ENCODE results near the gene SEMA4F. TPM values are rescaled to one million over a fixed set of nuclear protein-coding genes. Genes with fewer than 3 reads are reported as not detected.

The SEMA4F gene
- polyA plus RNA-seq, 1 donor, result 2.9 TPM

GRCh38 chr2:74690571-74690970 lies 36.5 kb downstream of the SEMA4F start:
- no peaks in the 10 kb centered on the region for H3K36me3 ChIP-seq (ENCODE audit: control insufficient read depth, insufficient read depth, low read length)
- DNase-seq, result peak; percentile 22 to 32
- peaks cover 11% of the 10 kb centered on the region for H3K27me3 ChIP-seq (ENCODE audit: control insufficient read depth, insufficient read depth, low read length)
- H3K4me1 ChIP-seq (ENCODE audit: control insufficient read depth, insufficient read depth, low read length), result no peaks in the 10 kb centered on the region
- H3K9me3 ChIP-seq (ENCODE audit: control insufficient read depth, low read depth, low read length), result no peaks in the 10 kb centered on the region
- H3K27ac ChIP-seq (ENCODE audit: low read length), result no peak overlapping the region
- WGBS (ENCODE audit: insufficient coverage, low lambda C conversion rate), result 22% methylated on average over 3 of the region's 4 CpGs
- H3K4me3 ChIP-seq (ENCODE audit: low read length), result no peak overlapping the region

- Histone ChIP-seq H3K36me3 (ENCODE audit: control insufficient read depth, insufficient read depth, low read length) (no peaks in the 10 kb centered on the region), H3K27me3 (ENCODE audit: control insufficient read depth, insufficient read depth, low read length) (peaks cover 11% of the 10 kb centered on the region), H3K4me1 (ENCODE audit: control insufficient read depth, insufficient read depth, low read length) (no peaks in the 10 kb centered on the region), H3K27ac (ENCODE audit: low read length) (no peak overlapping the region), H3K4me3 (ENCODE audit: low read length) (no peak overlapping the region), H3K9me3 (ENCODE audit: control insufficient read depth, low read depth, low read length) (no peaks in the 10 kb centered on the region)
- no CpG with 5 or more reads among the region's 5 CpGs for WGBS (ENCODE audit: insufficient coverage, low lambda C conversion rate)
- DNase-seq, result no peak
Measured at GRCh38 chr2:74691929-74692328, 37.9 kb downstream of the SEMA4F start.

GRCh38 chr2:74693213-74693612 lies 39.2 kb downstream of the SEMA4F start:
- no peaks in the 10 kb centered on the region for H3K9me3 ChIP-seq (ENCODE audit: control insufficient read depth, low read depth, low read length)
- no peak overlapping the region for H3K27ac ChIP-seq (ENCODE audit: low read length)
- no peak overlapping the region for H3K4me3 ChIP-seq (ENCODE audit: low read length)
- no peaks in the 10 kb centered on the region for H3K36me3 ChIP-seq (ENCODE audit: control insufficient read depth, insufficient read depth, low read length)
- DNase-seq, result no peak
- H3K27me3 ChIP-seq (ENCODE audit: control insufficient read depth, insufficient read depth, low read length), result peaks cover 4% of the 10 kb centered on the region
- no peaks in the 10 kb centered on the region for H3K4me1 ChIP-seq (ENCODE audit: control insufficient read depth, insufficient read depth, low read length)

- Histone ChIP-seq H3K4me3 (ENCODE audit: low read length) (no peak overlapping the region), H3K9me3 (ENCODE audit: control insufficient read depth, low read depth, low read length) (no peaks in the 10 kb centered on the region), H3K27me3 (ENCODE audit: control insufficient read depth, insufficient read depth, low read length) (peaks cover 4% of the 10 kb centered on the region), H3K36me3 (ENCODE audit: control insufficient read depth, insufficient read depth, low read length) (no peaks in the 10 kb centered on the region), H3K4me1 (ENCODE audit: control insufficient read depth, insufficient read depth, low read length) (no peaks in the 10 kb centered on the region), H3K27ac (ENCODE audit: low read length) (no peak overlapping the region)
- WGBS (ENCODE audit: insufficient coverage, low lambda C conversion rate), result 14% methylated on average over 1 of the region's 1 CpG
- DNase-seq, result no peak
Measured at GRCh38 chr2:74693668-74694067, 39.6 kb downstream of the SEMA4F start.

GRCh38 chr2:74694281-74694680 lies 40.2 kb downstream of the SEMA4F start:
- H3K4me1 ChIP-seq (ENCODE audit: control insufficient read depth, insufficient read depth, low read length), result no peaks in the 10 kb centered on the region
- H3K4me3 ChIP-seq (ENCODE audit: low read length), result no peak overlapping the region
- H3K27ac ChIP-seq (ENCODE audit: low read length), result no peak overlapping the region
- peaks cover 4% of the 10 kb centered on the region for H3K27me3 ChIP-seq (ENCODE audit: control insufficient read depth, insufficient read depth, low read length)
- no peaks in the 10 kb centered on the region for H3K36me3 ChIP-seq (ENCODE audit: control insufficient read depth, insufficient read depth, low read length)
- peak in 1 of 2 donors; percentile 25 for DNase-seq
- WGBS (ENCODE audit: insufficient coverage, low lambda C conversion rate), result no CpG with 5 or more reads among the region's 3 CpGs
- H3K9me3 ChIP-seq (ENCODE audit: control insufficient read depth, low read depth, low read length), result no peaks in the 10 kb centered on the region

GRCh38 chr2:74695663-74696062 lies 41.6 kb downstream of the SEMA4F start:
- DNase-seq, result peak in 1 of 2 donors; percentile 19
- H3K36me3 ChIP-seq (ENCODE audit: control insufficient read depth, insufficient read depth, low read length), result no peaks in the 10 kb centered on the region
- H3K27ac ChIP-seq (ENCODE audit: low read length), result no peak overlapping the region
- H3K9me3 ChIP-seq (ENCODE audit: control insufficient read depth, low read depth, low read length), result no peaks in the 10 kb centered on the region
- no peak overlapping the region for H3K4me3 ChIP-seq (ENCODE audit: low read length)
- peaks cover 5% of the 10 kb centered on the region for H3K27me3 ChIP-seq (ENCODE audit: control insufficient read depth, insufficient read depth, low read length)
- H3K4me1 ChIP-seq (ENCODE audit: control insufficient read depth, insufficient read depth, low read length), result no peaks in the 10 kb centered on the region
- WGBS (ENCODE audit: insufficient coverage, low lambda C conversion rate), result no CpG with 5 or more reads among the region's 4 CpGs

- no peak overlapping the region for H3K4me3 ChIP-seq (ENCODE audit: low read length)
- no peaks in the 10 kb centered on the region for H3K9me3 ChIP-seq (ENCODE audit: control insufficient read depth, low read depth, low read length)
- WGBS (ENCODE audit: insufficient coverage, low lambda C conversion rate), result no CpG with 5 or more reads among the region's 2 CpGs
- DNase-seq, result peak; percentile 32 to 67
- H3K36me3 ChIP-seq (ENCODE audit: control insufficient read depth, insufficient read depth, low read length), result no peaks in the 10 kb centered on the region
- no peaks in the 10 kb centered on the region for H3K4me1 ChIP-seq (ENCODE audit: control insufficient read depth, insufficient read depth, low read length)
- peaks cover 11% of the 10 kb centered on the region for H3K27me3 ChIP-seq (ENCODE audit: control insufficient read depth, insufficient read depth, low read length)
- H3K27ac ChIP-seq (ENCODE audit: low read length), result no peak overlapping the region
Measured at GRCh38 chr2:74696829-74697228, 42.8 kb downstream of the SEMA4F start.

- H3K36me3 ChIP-seq (ENCODE audit: control insufficient read depth, insufficient read depth, low read length), result no peaks in the 10 kb centered on the region
- H3K27ac ChIP-seq (ENCODE audit: low read length), result no peak overlapping the region
- no peaks in the 10 kb centered on the region for H3K9me3 ChIP-seq (ENCODE audit: control insufficient read depth, low read depth, low read length)
- H3K4me1 ChIP-seq (ENCODE audit: control insufficient read depth, insufficient read depth, low read length), result no peaks in the 10 kb centered on the region
- no peak for DNase-seq
- 100% methylated on average over 1 of the region's 2 CpGs for WGBS (ENCODE audit: insufficient coverage, low lambda C conversion rate)
- no peak overlapping the region for H3K4me3 ChIP-seq (ENCODE audit: low read length)
- H3K27me3 ChIP-seq (ENCODE audit: control insufficient read depth, insufficient read depth, low read length), result peaks cover 21% of the 10 kb centered on the region
Measured at GRCh38 chr2:74700643-74701372, 46.8 kb downstream of the SEMA4F start.

GRCh38 chr2:74702001-74702715 lies 48.1 kb downstream of the SEMA4F start:
- H3K27ac ChIP-seq (ENCODE audit: low read length), result no peak overlapping the region
- WGBS (ENCODE audit: insufficient coverage, low lambda C conversion rate), result 79% methylated on average over 2 of the region's 4 CpGs
- no peak overlapping the region for H3K4me3 ChIP-seq (ENCODE audit: low read length)
- H3K36me3 ChIP-seq (ENCODE audit: control insufficient read depth, insufficient read depth, low read length), result no peaks in the 10 kb centered on the region
- no peak for DNase-seq
- H3K4me1 ChIP-seq (ENCODE audit: control insufficient read depth, insufficient read depth, low read length), result no peaks in the 10 kb centered on the region
- no peaks in the 10 kb centered on the region for H3K9me3 ChIP-seq (ENCODE audit: control insufficient read depth, low read depth, low read length)
- peaks cover 21% of the 10 kb centered on the region for H3K27me3 ChIP-seq (ENCODE audit: control insufficient read depth, insufficient read depth, low read length)

GRCh38 chr2:74703373-74703772 lies 49.3 kb downstream of the SEMA4F start:
- no CpG with 5 or more reads among the region's 6 CpGs for WGBS (ENCODE audit: insufficient coverage, low lambda C conversion rate)
- peaks cover 24% of the 10 kb centered on the region for H3K27me3 ChIP-seq (ENCODE audit: control insufficient read depth, insufficient read depth, low read length)
- H3K36me3 ChIP-seq (ENCODE audit: control insufficient read depth, insufficient read depth, low read length), result no peaks in the 10 kb centered on the region
- DNase-seq, result no peak
- H3K27ac ChIP-seq (ENCODE audit: low read length), result no peak overlapping the region
- H3K4me3 ChIP-seq (ENCODE audit: low read length), result no peak overlapping the region
- no peaks in the 10 kb centered on the region for H3K4me1 ChIP-seq (ENCODE audit: control insufficient read depth, insufficient read depth, low read length)
- no peaks in the 10 kb centered on the region for H3K9me3 ChIP-seq (ENCODE audit: control insufficient read depth, low read depth, low read length)

- no peaks in the 10 kb centered on the region for H3K36me3 ChIP-seq (ENCODE audit: control insufficient read depth, insufficient read depth, low read length)
- H3K9me3 ChIP-seq (ENCODE audit: control insufficient read depth, low read depth, low read length), result no peaks in the 10 kb centered on the region
- H3K4me3 ChIP-seq (ENCODE audit: low read length), result no peak overlapping the region
- H3K27ac ChIP-seq (ENCODE audit: low read length), result no peak overlapping the region
- H3K4me1 ChIP-seq (ENCODE audit: control insufficient read depth, insufficient read depth, low read length), result no peaks in the 10 kb centered on the region
- WGBS (ENCODE audit: insufficient coverage, low lambda C conversion rate), result no CpG with 5 or more reads among the region's 2 CpGs
- H3K27me3 ChIP-seq (ENCODE audit: control insufficient read depth, insufficient read depth, low read length), result peaks cover 24% of the 10 kb centered on the region
- DNase-seq, result no peak
Measured at GRCh38 chr2:74704216-74704615, 50.2 kb downstream of the SEMA4F start.

Data from large intestine (tissue), 3 donors.